Activated B cell treated with CpG ODN at 0.5 μM for 24 hours (primary cell): ENCODE measurements around the gene KIAA0930. TPM values are rescaled to one million over a fixed set of nuclear protein-coding genes. Genes with fewer than 3 reads are reported as not detected.
A peak's percentile ranks its signal among the peaks of the same experiment; 100 is the strongest.

Experiments
- ATAC-seq: fragments of 200-7000 bp; cut with Tn5 transposase; one replicate; pipeline ENCODE4 v1.10.0; 2021; ENCODE audit warnings: low read depth, mild to moderate bottlenecking, moderate library complexity
- CTCF ChIA-PET: fragments of 350-600 bp; sonication (Branson Sonifier 250); formaldehyde crosslinking; loops from one replicate; lab custom pipeline; 2021; ENCODE audit warnings: antibody characterized with exemption; lab: Charles Lee
- POLR2A ChIA-PET: fragments of 350-600 bp; sonication (Branson Sonifier 250); formaldehyde crosslinking; loops from one replicate; lab custom pipeline; 2021; ENCODE audit warnings: antibody characterized with exemption; lab: Charles Lee
- DNase-seq: peaks from one replicate; pipeline ENCODE4 v3.0.0; 2022
- H3K27ac Mint-ChIP-seq: one replicate; pipeline ENCODE4 v1.8.0; 2020; ENCODE audit warnings: mixed read lengths
- H3K27me3 Mint-ChIP-seq: one replicate; pipeline ENCODE4 v1.8.0; 2021; ENCODE audit warnings: mixed read lengths
- H3K36me3 Mint-ChIP-seq: one replicate; pipeline ENCODE4 v1.8.0; 2021; ENCODE audit warnings: low read depth, mixed read lengths
- H3K4me1 Mint-ChIP-seq: one replicate; pipeline ENCODE4 v1.8.0; 2021; ENCODE audit warnings: mixed read lengths
- H3K4me3 Mint-ChIP-seq: one replicate; pipeline ENCODE4 v1.8.0; 2020; ENCODE audit warnings: mild to moderate bottlenecking, mixed read lengths
- H3K9me3 Mint-ChIP-seq: one replicate; pipeline ENCODE4 v1.8.0; 2020; ENCODE audit warnings: mixed read lengths
- intact Hi-C: fragments of 100-400 bp; cut with micrococcal nuclease; formaldehyde crosslinking; loops from one replicate; pipeline ENCODE4 v1.15.1; 2024
- total RNA-seq: library from RNA; stranded (reverse); gene quantifications from 2 replicates; pipeline ENCODE4 v1.2.3, GENCODE V29; 2022
- TF ChIP-seq, protein P1 (sequence below): fragments of 200-600 bp; IDR thresholded peaks from one replicate; pipeline ENCODE4 v1.8.0; 2022; ENCODE audit warnings: antibody characterized with exemption, mild to moderate bottlenecking

Gene KIAA0930
- total RNA-seq, 1 donor from 2014 or later = 42.2 TPM

DNA sequence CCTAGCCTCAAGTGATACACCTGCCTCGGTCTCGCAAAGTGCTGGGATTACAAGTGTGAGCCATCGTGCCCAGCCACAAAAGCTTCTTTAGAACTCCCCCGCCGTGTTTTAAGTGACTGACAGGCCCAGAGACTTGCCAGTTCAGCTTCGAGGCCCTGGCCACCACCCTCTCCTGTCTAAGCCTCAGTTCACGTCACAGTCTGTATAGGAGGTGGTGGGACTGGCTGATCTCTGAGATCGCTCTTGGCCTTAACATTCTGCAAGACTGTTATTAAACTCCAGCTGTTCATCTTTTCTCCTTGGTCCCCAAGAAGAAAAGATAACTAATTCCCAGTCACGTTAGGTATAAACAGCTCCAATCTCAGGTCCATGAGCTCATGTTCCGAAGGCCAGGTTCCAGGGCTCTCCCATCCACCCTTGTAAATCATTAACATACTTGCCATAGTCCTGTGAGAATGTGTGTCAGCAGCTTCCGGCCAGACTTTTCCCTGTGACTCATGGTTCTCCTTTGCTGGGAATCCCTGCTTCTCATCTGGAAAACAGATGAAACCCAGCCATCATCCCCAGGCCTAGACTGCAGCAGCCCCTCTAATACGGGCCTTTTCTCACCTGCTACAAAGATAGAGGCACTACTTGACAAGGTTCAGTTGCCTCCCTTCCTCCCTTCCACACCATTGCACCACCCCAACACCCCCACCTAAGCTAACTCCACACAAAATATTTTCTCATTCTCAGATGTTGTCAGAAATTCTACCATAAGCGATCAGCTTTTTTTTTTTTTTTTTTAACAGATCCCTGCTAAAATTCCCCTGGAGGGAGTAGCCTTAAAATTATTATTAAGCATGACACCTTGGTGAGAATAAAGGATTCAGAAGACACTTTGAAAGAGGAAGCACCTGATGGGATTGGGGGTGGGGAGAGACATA, 5.6 kb upstream of the KIAA0930 start:
- H3K36me3 Mint-ChIP-seq = no peaks in the 10 kb centered on the region
- peak overlapping the region; percentile 17 for H3K4me3 Mint-ChIP-seq
- DNase-seq (no peak), ATAC-seq (peak; percentile 53)
- H3K27ac Mint-ChIP-seq = peak overlapping the region; percentile 87
- TF ChIP-seq, protein P1, sequence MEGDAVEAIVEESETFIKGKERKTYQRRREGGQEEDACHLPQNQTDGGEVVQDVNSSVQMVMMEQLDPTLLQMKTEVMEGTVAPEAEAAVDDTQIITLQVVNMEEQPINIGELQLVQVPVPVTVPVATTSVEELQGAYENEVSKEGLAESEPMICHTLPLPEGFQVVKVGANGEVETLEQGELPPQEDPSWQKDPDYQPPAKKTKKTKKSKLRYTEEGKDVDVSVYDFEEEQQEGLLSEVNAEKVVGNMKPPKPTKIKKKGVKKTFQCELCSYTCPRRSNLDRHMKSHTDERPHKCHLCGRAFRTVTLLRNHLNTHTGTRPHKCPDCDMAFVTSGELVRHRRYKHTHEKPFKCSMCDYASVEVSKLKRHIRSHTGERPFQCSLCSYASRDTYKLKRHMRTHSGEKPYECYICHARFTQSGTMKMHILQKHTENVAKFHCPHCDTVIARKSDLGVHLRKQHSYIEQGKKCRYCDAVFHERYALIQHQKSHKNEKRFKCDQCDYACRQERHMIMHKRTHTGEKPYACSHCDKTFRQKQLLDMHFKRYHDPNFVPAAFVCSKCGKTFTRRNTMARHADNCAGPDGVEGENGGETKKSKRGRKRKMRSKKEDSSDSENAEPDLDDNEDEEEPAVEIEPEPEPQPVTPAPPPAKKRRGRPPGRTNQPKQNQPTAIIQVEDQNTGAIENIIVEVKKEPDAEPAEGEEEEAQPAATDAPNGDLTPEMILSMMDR = no peak
- ChIA-PET CTCF (interaction anchor here (1.3 kb wide), 1 partner anchor 10 kb away, joined by 4 read pairs; no protein-coding TSS in a partner anchor), POLR2A (interaction anchor here (0.5 to 2.3 kb wide), 8 partner anchors 9 to 288 kb away, joined by 3 to 10 read pairs (median 5); partner anchors contain the start of gene FAM118A)
- intact Hi-C loops = loop anchor here (1.0 kb wide), 1 partner anchor 17 kb away; no protein-coding TSS in a partner anchor
- no peaks in the 10 kb centered on the region for H3K9me3 Mint-ChIP-seq
- H3K27me3 Mint-ChIP-seq = no peaks in the 10 kb centered on the region
- H3K4me1 Mint-ChIP-seq = peaks cover 43% of the 10 kb centered on the region

DNA sequence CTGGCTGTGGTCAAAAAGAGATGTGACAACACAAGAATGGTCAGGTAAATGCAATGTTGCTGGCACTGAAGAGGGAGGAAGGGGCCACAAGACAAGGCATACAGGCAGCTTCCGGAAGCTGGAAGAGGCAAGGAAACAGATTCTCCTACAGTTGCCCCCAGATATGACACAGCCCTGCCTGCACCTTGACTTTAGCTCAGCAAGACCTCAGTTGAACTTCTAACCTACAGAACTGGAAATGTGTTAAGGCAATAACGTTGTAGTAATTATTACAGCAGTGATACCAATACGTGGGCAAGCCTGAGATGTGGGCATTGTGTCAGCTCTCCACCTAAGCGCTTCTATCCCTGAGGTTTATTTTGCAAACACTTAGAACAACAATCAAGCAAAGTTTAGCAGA, 4.2 kb upstream of the KIAA0930 start:
- Mint-ChIP-seq H3K4me3 (no peak overlapping the region), H3K36me3 (no peaks in the 10 kb centered on the region), H3K9me3 (no peaks in the 10 kb centered on the region), H3K27ac (no peak overlapping the region), H3K4me1 (peaks cover 47% of the 10 kb centered on the region), H3K27me3 (no peaks in the 10 kb centered on the region)
- intact Hi-C loops = no loop called here
- DNase-seq (no peak), ATAC-seq (no peak)
- TF ChIP-seq, protein P1 = no peak
- CTCF ChIA-PET = interaction anchor here (1.3 kb wide), 1 partner anchor 8 kb away, joined by 4 read pairs; no protein-coding TSS in a partner anchor
- POLR2A ChIA-PET = no interaction called here

DNA sequence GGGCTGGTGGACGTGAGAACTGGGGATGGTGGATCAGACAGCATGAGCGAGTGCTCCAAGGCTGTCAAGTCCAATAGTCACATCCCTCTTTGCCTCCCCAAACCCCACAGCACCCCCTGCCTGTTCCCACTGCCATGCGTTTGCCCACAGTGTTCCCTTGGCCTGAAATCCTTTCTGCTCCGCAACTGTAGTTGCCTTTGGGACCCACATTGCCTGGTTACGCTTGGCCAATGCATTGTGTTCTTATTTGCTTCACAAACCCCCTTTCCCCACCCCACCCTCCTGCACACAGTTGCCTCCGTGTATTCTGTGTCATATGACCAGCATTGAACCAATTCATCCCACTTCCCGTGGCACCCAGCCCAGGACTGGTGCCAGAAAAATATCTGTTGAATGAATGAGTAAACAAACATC, 2.1 kb upstream of the KIAA0930 start:
- DNase-seq (no peak), ATAC-seq (no peak)
- Mint-ChIP-seq H3K4me1 (peaks cover 53% of the 10 kb centered on the region), H3K36me3 (peaks cover 9% of the 10 kb centered on the region), H3K9me3 (no peaks in the 10 kb centered on the region), H3K27ac (no peak overlapping the region), H3K27me3 (no peaks in the 10 kb centered on the region), H3K4me3 (peak overlapping the region; percentile 56)
- intact Hi-C loops = no loop called here
- POLR2A ChIA-PET = no interaction called here
- TF ChIP-seq, protein P1 = no peak
- CTCF ChIA-PET = no interaction called here

DNA sequence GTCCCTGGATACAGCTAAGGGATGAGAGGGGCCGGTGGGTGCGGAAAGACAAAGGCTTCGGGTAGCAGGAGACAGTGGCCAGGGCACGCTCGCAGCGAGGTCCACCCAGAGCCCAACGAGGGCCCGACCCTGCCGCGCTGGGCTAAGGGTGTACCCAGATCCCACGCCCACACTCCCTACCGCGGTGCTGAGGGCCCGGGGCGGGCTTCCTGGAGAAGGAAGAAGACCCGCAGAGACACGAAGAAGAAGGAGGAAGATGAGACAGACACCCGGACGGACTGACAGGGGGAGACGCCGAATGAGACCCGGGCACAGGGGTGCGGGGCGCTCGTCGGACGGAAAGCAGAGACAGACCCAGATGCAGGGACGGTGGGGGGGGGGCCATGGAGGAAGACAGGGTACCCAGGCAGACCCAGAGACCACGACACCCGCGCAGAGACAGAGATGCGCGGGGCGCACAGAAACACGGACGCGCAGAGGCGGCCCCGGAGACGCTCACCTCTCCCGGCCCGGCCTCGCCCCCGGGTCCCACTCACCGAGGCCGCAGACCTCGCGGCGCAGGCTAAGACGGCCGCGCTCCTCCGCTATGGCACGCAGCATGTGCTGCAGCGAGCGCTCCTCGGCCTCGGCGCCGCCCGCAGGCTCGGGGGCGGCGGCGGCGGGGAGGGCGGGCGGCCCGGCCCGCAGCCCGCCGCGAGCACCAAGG, 437 bp downstream of the KIAA0930 start:
- ChIA-PET CTCF (no interaction called here), POLR2A (interaction anchor here (0.6 to 1.1 kb wide), 2 partner anchors 23 to 79 kb away, joined by 4 read pairs; no protein-coding TSS in a partner anchor)
- DNase-seq (peak; percentile 45), ATAC-seq (peak; percentile 46)
- Mint-ChIP-seq H3K4me3 (peak overlapping the region; percentile 87), H3K9me3 (no peaks in the 10 kb centered on the region), H3K27ac (peak overlapping the region; percentile 68), H3K27me3 (no peaks in the 10 kb centered on the region), H3K36me3 (peaks cover 14% of the 10 kb centered on the region), H3K4me1 (peaks cover 64% of the 10 kb centered on the region)
- TF ChIP-seq, protein P1 = no peak
- intact Hi-C loops = loop anchor here (1.0 to 2.0 kb wide), 2 partner anchors 69 to 77 kb away; partner anchors contain the start of genes FAM118A and NUP50
